H1 (cell line): ENCODE data around the gene HIC2. TPM values are rescaled to one million over a fixed set of nuclear protein-coding genes. Genes with fewer than 3 reads are reported as not detected.
"Not testable (repeated sequence)": the region's sequence is repeated elsewhere in the genome, so short reads cannot be mapped to it uniquely, and the experiment has no call there.

Experiments
- CTCF ChIA-PET: fragments of 300-600 bp; sonication (Branson Sonifier 250); formaldehyde crosslinking; loops from one replicate; lab custom pipeline; 2021; ENCODE audit not compliant: partially characterized antibody; lab: Charles Lee
- POLR2A ChIA-PET: fragments of 300-600 bp; sonication (Branson Sonifier 250); formaldehyde crosslinking; loops from one replicate; lab custom pipeline; 2021; ENCODE audit warnings: inconsistent platforms; ENCODE audit not compliant: partially characterized antibody; lab: Charles Lee
- DNase-seq, 2 experiments: peaks; one replicate each; pipeline versions ENCODE4 v3.0.0 to v3.0.0-alpha.2; 2010 to 2022; ENCODE audit warnings: low spot score in 2 of 2, low read depth in 1 of 2, mixed read lengths in 1 of 2
- FAIRE-seq: peaks from 2 replicates; lab custom pipeline; 2011; peaks lifted over from hg19 to GRCh38; lab: Jason Lieb, UNC
- H2AFZ ChIP-seq: 2 replicates; pipeline ENCODE4 v1.8.1; 2012; ENCODE audit warnings: low read length, inconsistent platforms
- H2AK5ac ChIP-seq: 2 replicates; pipeline ENCODE4 v1.6.1; 2013; ENCODE audit warnings: low read depth, low read length
- H2BK120ac ChIP-seq: replicated peaks from 2 replicates; pipeline ENCODE3; 2013; ENCODE audit warnings: low read depth, low read length, inconsistent platforms
- H2BK12ac ChIP-seq: 2 replicates; pipeline ENCODE4 v1.6.1; 2013; ENCODE audit warnings: low read depth, low read length
- H2BK15ac ChIP-seq: 2 replicates; pipeline ENCODE4 v1.6.1; 2013; ENCODE audit warnings: low read length
- H2BK20ac ChIP-seq: 2 replicates; pipeline ENCODE4 v1.6.1; 2013; ENCODE audit warnings: low read length
- H2BK5ac ChIP-seq: 2 replicates; pipeline ENCODE4 v1.6.1; 2013; ENCODE audit warnings: low read depth, low read length
- H3K14ac ChIP-seq: 2 replicates; pipeline ENCODE4 v1.6.1; 2013; ENCODE audit warnings: inconsistent platforms; ENCODE audit not compliant: insufficient read length
- H3K18ac ChIP-seq: 2 replicates; pipeline ENCODE4 v1.6.1; 2013; ENCODE audit warnings: low read length; ENCODE audit errors: extremely low read depth
- H3K23ac ChIP-seq: 2 replicates; pipeline ENCODE4 v1.6.1; 2013; ENCODE audit warnings: inconsistent platforms; ENCODE audit not compliant: insufficient read length
- H3K23me2 ChIP-seq: 2 replicates; pipeline ENCODE4 v1.6.1; 2013; ENCODE audit warnings: low read depth, low read length
- H3K27ac ChIP-seq: 2 replicates; pipeline ENCODE4 v1.6.1; 2011; ENCODE audit warnings: low read depth, low read length, inconsistent platforms
- H3K27me3 ChIP-seq, 4 experiments: replicated peaks in 1 of 4; 1 replicate in 1 of 4; 2 replicates in 3 of 4; pipeline versions ENCODE4 v1.6.1 to v1.8.1; 2011 to 2013; ENCODE audit warnings: low read length in 3 of 4, mild to moderate bottlenecking in 3 of 4, inconsistent platforms in 2 of 4, mixed read lengths in 2 of 4, moderate library complexity in 1 of 4; ENCODE audit not compliant: control insufficient read depth in 3 of 4, insufficient read depth in 3 of 4; ENCODE audit errors: extremely low read depth in 1 of 4
- H3K36me3 ChIP-seq, 4 experiments: 2 replicates each; pipeline versions ENCODE4 v1.6.1 to v1.8.1; 2011 to 2013; ENCODE audit warnings: mild to moderate bottlenecking in 4 of 4, low read length in 3 of 4, moderate library complexity in 2 of 4, control low read depth in 1 of 4, inconsistent platforms in 1 of 4; ENCODE audit not compliant: insufficient read depth in 4 of 4, control insufficient read depth in 2 of 4
- H3K4ac ChIP-seq: replicated peaks from 2 replicates; pipeline ENCODE3; 2013; ENCODE audit warnings: low read length, low read depth, mixed read lengths, inconsistent platforms; ENCODE audit not compliant: insufficient read length
- H3K4me1 ChIP-seq, 4 experiments: replicated peaks in 1 of 4; 1 replicate in 1 of 4; 2 replicates in 3 of 4; pipeline versions ENCODE4 v1.6.1 to v1.8.1; 2011 to 2013; ENCODE audit warnings: low read length in 3 of 4, inconsistent platforms in 2 of 4, mixed read lengths in 1 of 4; ENCODE audit not compliant: insufficient read depth in 4 of 4, control insufficient read depth in 3 of 4
- H3K4me2 ChIP-seq, 2 experiments: 2 replicates each; pipeline versions ENCODE4 v1.6.1 to v1.8.1; 2011 to 2013; ENCODE audit warnings: low read depth in 2 of 2, low read length in 2 of 2, control low read depth in 1 of 2, inconsistent platforms in 1 of 2, mild to moderate bottlenecking in 1 of 2; ENCODE audit not compliant: insufficient read depth in 1 of 2
- H3K4me3 ChIP-seq, 4 experiments: fragments of 200-600, 300-600 bp in 1 of 4; sonication (generic), shearing (Covaris generic), sonication (Bioruptor Twin) in 1 of 4; 2 replicates each; pipeline versions ENCODE4 v1.5.1 to v1.8.1; 2011 to 2016; ENCODE audit warnings: low read length in 4 of 4, low read depth in 3 of 4, control low read depth in 2 of 4, inconsistent platforms in 2 of 4, mild to moderate bottlenecking in 2 of 4, mixed read lengths in 1 of 4, moderate library complexity in 1 of 4; ENCODE audit not compliant: insufficient read depth in 2 of 4; ENCODE audit errors: extremely low read depth in 1 of 4
- H3K56ac ChIP-seq: replicated peaks from 2 replicates; pipeline ENCODE3; 2013; ENCODE audit warnings: low read depth, mild to moderate bottlenecking, mixed read lengths, low read length, inconsistent platforms; ENCODE audit not compliant: insufficient read length
- H3K79me1 ChIP-seq: 2 replicates; pipeline ENCODE4 v1.6.1; 2013; ENCODE audit warnings: low read depth, low read length, control low read depth
- H3K79me2 ChIP-seq, 2 experiments: 2 replicates each; pipeline versions ENCODE4 v1.6.1 to v1.8.1; 2012 to 2013; ENCODE audit warnings: low read length in 2 of 2, mild to moderate bottlenecking in 2 of 2, inconsistent platforms in 1 of 2; ENCODE audit not compliant: insufficient read depth in 2 of 2, control insufficient read depth in 1 of 2
- H3K9ac ChIP-seq, 4 experiments: replicated peaks in 1 of 4; 1 replicate in 1 of 4; 2 replicates in 3 of 4; pipeline versions ENCODE4 v1.6.1 to v1.8.1; 2011 to 2013; ENCODE audit warnings: low read depth in 3 of 4, low read length in 3 of 4, control low read depth in 2 of 4, mild to moderate bottlenecking in 2 of 4, moderate library complexity in 2 of 4, inconsistent platforms in 1 of 4; ENCODE audit errors: extremely low read depth in 1 of 4
- H3K9me3 ChIP-seq, 2 experiments: 2 replicates each; pipeline versions ENCODE4 v1.6.1 to v1.8.1; 2012 to 2013; ENCODE audit warnings: mild to moderate bottlenecking in 2 of 2, moderate library complexity in 2 of 2, control low read depth in 1 of 2, inconsistent platforms in 1 of 2, low read depth in 1 of 2, low read length in 1 of 2, mixed read lengths in 1 of 2; ENCODE audit not compliant: insufficient read depth in 2 of 2
- H4K20me1 ChIP-seq, 2 experiments: replicated peaks in 1 of 2; 2 replicates each; pipeline versions ENCODE3 to v1.8.1; 2011 to 2013; ENCODE audit warnings: inconsistent platforms in 2 of 2, low read length in 2 of 2, mild to moderate bottlenecking in 1 of 2; ENCODE audit not compliant: insufficient read depth in 2 of 2, control insufficient read depth in 1 of 2
- H4K5ac ChIP-seq: 2 replicates; pipeline ENCODE4 v1.6.1; 2013; ENCODE audit warnings: low read length, low read depth, mixed read lengths, inconsistent platforms; ENCODE audit not compliant: insufficient read length
- H4K8ac ChIP-seq: 2 replicates; pipeline ENCODE4 v1.8.0; 2013; ENCODE audit warnings: mild to moderate bottlenecking, moderate library complexity, low read length, inconsistent platforms; ENCODE audit not compliant: insufficient read depth; ENCODE audit errors: extremely low read depth
- H4K91ac ChIP-seq: replicated peaks from 2 replicates; pipeline ENCODE3; 2013; ENCODE audit warnings: low read length, mixed read lengths, inconsistent platforms; ENCODE audit not compliant: insufficient read length
- WGBS, 2 experiments: shearing (Covaris generic) in 1 of 2; methylation state at CpG; one replicate each; pipeline versions ENCODE4 v1.1.6 to v1.1.7; 2013 to 2015; ENCODE audit warnings: low lambda C conversion rate in 2 of 2, mixed read lengths in 2 of 2, inconsistent platforms in 1 of 2, low coverage in 1 of 2, missing lambda C conversion rate in 1 of 2; ENCODE audit not compliant: insufficient replicate concordance in 2 of 2, insufficient coverage in 1 of 2, insufficient read length in 1 of 2; ENCODE audit errors: extremely low coverage in 1 of 2, missing lambda C conversion rate in 1 of 2; 5-methylcytosine and 5-hydroxymethylcytosine counted together
- polyA plus RNA-seq, 7 experiments: library from polyadenylated mRNA; depleted of rRNA in 3 of 7; stranded (reverse) in 5 of 7; unstranded in 2 of 7; fragments of >200 nt in 5 of 7; fragments of 200-250 nt in 2 of 7; gene quantifications; 1 replicate in 5 of 7; 2 replicates in 1 of 7; 4 replicates in 1 of 7; pipeline versions ENCODE4 v1.2.1 to v1.2.3, GENCODE V29; 2011 to 2013; ENCODE audit warnings: missing spikeins in 2 of 7, mixed read lengths in 2 of 7
- total RNA-seq: library from RNA; stranded (reverse); fragmentation: NEBNext Ultra II Directional; extraction: Animal tissue kit (Norgen Biotek cat#: 25700); gene quantifications from 2 replicates; pipeline ENCODE4 v1.2.1, GENCODE V29; 2021

The HIC2 gene
- total and polyA plus RNA-seq, 2 of the 8 experiments (the other 6 are each of a cell fraction or from before 2014, with no cell fraction given) = 8.0 to 21.9 TPM

GRCh38 chr22:21368603-21369310, 48.4 kb upstream of the HIC2 start:
- H3K4ac ChIP-seq, H3K56ac ChIP-seq, H2BK120ac ChIP-seq, H3K36me3 ChIP-seq, H3K27ac ChIP-seq, H3K14ac ChIP-seq, H2AFZ ChIP-seq, H2BK5ac ChIP-seq, H3K79me2 ChIP-seq, DNase-seq, H4K5ac ChIP-seq, H4K8ac ChIP-seq, H3K27me3 ChIP-seq, H2BK15ac ChIP-seq, H3K23ac ChIP-seq, H3K9me3 ChIP-seq, CTCF ChIA-PET, H3K79me1 ChIP-seq, H2BK20ac ChIP-seq, H3K9ac ChIP-seq, H2AK5ac ChIP-seq, H3K4me1 ChIP-seq, H3K4me3 ChIP-seq, H4K20me1 ChIP-seq, FAIRE-seq, H3K23me2 ChIP-seq, H3K4me2 ChIP-seq, H3K18ac ChIP-seq, POLR2A ChIA-PET, H2BK12ac ChIP-seq, H4K91ac ChIP-seq: not testable (repeated sequence)
- 100% methylated on average over 3 of the region's 12 CpGs; no CpG with 5 or more reads in 1 of the 2 experiments for WGBS, 2 experiments

- CTCF ChIA-PET = not testable (repeated sequence)
Measured at GRCh38 chr22:21375880-21376279, 41.3 kb upstream of the HIC2 start.

More at GRCh38 chr22:21375880-21376279, 41.3 kb upstream of the HIC2 start:
- H2BK120ac ChIP-seq, H2BK20ac ChIP-seq, H3K18ac ChIP-seq, H3K9ac ChIP-seq, H2BK15ac ChIP-seq, H3K79me2 ChIP-seq, H3K4me2 ChIP-seq, H4K20me1 ChIP-seq, H3K4me3 ChIP-seq, H3K9me3 ChIP-seq, H4K5ac ChIP-seq, H3K14ac ChIP-seq, H3K79me1 ChIP-seq, H3K4me1 ChIP-seq, H2AK5ac ChIP-seq, H3K23me2 ChIP-seq, H3K4ac ChIP-seq, H3K56ac ChIP-seq, POLR2A ChIA-PET, H4K8ac ChIP-seq, H4K91ac ChIP-seq, H3K27me3 ChIP-seq, H3K27ac ChIP-seq, H2BK12ac ChIP-seq, H2BK5ac ChIP-seq, H3K23ac ChIP-seq, H2AFZ ChIP-seq, FAIRE-seq, DNase-seq, H3K36me3 ChIP-seq: not testable (repeated sequence)
- no CpG with 5 or more reads among the region's 4 CpGs for WGBS, 2 experiments
